Bronchial epithelial cell (primary cell): ENCODE results near the gene VTCN1. TPM values are rescaled to one million over a fixed set of nuclear protein-coding genes. Genes with fewer than 3 reads are reported as not detected.

ENCODE experiments used
- DNase-seq: peaks from one replicate; pipeline ENCODE4 v3.0.0-alpha.2; 2010; ENCODE audit warnings: low read depth
- FAIRE-seq: peaks from 2 replicates; lab custom pipeline; 2011; peaks lifted over from hg19 to GRCh38; lab: Jason Lieb, UNC
- H3K27me3 ChIP-seq: 2 replicates; pipeline ENCODE4 v1.5.1; 2011; ENCODE audit warnings: low read length; ENCODE audit not compliant: control insufficient read depth, insufficient read depth
- H3K36me3 ChIP-seq: 2 replicates; pipeline ENCODE4 v1.5.1; 2011; ENCODE audit warnings: low read length; ENCODE audit not compliant: control insufficient read depth, insufficient read depth
- H3K4me3 ChIP-seq: 2 replicates; pipeline ENCODE4 v1.5.1; 2011; ENCODE audit warnings: mild to moderate bottlenecking, low read depth, low read length, control low read depth
- total RNA-seq: library from RNA; depleted of rRNA; stranded (reverse); fragments of >200 nt; gene quantifications from 2 replicates; pipeline ENCODE4 v1.2.1, GENCODE V29; 2014
- TF ChIP-seq, protein P1 (sequence below): IDR thresholded peaks from 2 replicates; pipeline ENCODE4 v1.5.1; 2011; ENCODE audit warnings: mild to moderate bottlenecking, moderate library complexity, low read length, control low read depth, inconsistent platforms; ENCODE audit not compliant: insufficient read depth, severe bottlenecking

Gene VTCN1
- total RNA-seq, 1 donor from 2014 or later, result 0.26 TPM

DNA sequence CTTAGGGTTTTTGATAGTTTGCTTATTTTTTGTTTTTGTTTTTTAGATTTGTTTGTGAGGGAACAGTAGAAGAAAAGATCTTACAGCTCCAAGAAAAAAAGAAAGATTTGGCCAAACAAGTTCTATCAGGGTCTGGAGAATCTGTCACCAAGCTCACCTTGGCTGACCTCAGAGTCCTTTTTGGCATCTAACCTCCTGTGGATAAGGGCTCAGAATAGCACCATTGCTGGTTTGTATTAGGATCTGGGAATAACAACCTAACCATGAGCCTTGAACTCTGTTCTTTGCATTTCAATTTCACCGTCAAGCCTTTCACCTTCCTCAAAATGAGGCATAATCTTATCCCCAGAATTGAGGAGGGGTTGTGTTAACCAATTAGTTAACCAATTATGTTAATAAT lies 109.4 kb downstream of the VTCN1 start:
- no peak for FAIRE-seq
- H3K27me3 ChIP-seq, result no peaks in the 10 kb centered on the region
- no peak overlapping the region for H3K4me3 ChIP-seq
- H3K36me3 ChIP-seq, result peaks cover 4% of the 10 kb centered on the region
- no peak for DNase-seq
- TF ChIP-seq, protein P1, sequence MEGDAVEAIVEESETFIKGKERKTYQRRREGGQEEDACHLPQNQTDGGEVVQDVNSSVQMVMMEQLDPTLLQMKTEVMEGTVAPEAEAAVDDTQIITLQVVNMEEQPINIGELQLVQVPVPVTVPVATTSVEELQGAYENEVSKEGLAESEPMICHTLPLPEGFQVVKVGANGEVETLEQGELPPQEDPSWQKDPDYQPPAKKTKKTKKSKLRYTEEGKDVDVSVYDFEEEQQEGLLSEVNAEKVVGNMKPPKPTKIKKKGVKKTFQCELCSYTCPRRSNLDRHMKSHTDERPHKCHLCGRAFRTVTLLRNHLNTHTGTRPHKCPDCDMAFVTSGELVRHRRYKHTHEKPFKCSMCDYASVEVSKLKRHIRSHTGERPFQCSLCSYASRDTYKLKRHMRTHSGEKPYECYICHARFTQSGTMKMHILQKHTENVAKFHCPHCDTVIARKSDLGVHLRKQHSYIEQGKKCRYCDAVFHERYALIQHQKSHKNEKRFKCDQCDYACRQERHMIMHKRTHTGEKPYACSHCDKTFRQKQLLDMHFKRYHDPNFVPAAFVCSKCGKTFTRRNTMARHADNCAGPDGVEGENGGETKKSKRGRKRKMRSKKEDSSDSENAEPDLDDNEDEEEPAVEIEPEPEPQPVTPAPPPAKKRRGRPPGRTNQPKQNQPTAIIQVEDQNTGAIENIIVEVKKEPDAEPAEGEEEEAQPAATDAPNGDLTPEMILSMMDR, result no peak

DNA sequence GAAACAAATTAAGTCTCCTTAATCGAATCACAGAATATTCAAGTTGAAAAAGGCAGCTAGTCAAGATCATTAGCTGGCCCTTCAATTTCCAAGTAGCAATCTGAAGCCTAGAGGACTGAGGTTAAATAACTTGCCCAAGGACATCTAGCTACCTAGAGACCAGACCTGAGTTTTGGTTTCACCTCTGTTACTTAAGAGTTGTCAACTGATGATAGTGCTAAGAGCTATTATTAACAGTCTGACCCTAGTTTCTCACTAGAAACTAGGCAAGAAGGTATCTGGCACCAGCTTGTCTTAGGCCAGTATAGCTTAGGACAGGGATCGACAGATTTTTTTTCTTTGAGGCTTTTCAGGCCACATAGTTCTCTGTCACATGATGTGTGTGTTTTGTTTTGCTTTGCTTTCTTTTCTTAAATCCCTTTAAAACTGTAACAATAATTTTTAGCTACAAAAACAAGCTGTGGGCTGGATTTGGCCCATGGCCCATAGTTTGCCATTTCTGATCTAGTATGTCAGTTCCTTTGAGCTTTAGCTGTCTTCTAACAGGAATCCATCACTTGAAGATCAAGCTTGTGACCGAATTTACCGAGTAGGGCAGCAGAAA lies 112.3 kb downstream of the VTCN1 start:
- FAIRE-seq (no peak), DNase-seq (no peak)
- Histone ChIP-seq H3K4me3 (no peak overlapping the region), H3K36me3 (peaks cover 4% of the 10 kb centered on the region), H3K27me3 (no peaks in the 10 kb centered on the region)
- TF ChIP-seq, protein P1, result no peak

DNA sequence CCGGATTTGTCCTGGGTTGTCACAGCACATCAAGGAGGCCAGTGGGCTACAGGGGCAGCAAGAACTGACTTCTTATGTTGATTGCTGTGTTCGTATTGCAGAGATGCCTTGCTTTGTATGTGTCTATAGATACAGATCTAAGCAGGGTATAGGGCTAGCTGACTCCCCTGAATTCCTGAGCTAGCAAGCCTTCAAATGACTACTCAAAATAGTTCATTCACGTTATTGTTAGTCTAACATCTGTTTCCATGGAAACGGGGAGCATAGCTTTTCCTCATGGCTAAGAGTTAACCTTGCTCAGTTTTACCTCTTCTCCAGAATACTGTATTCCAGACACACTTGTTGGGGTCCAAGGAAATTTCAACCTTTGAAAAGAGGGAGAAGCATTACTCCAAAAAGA lies 113.3 kb downstream of the VTCN1 start:
- no peak for FAIRE-seq
- H3K36me3 ChIP-seq, result peaks cover 2% of the 10 kb centered on the region
- no peak overlapping the region for H3K4me3 ChIP-seq
- TF ChIP-seq, protein P1, result no peak
- no peaks in the 10 kb centered on the region for H3K27me3 ChIP-seq
- DNase-seq, result no peak

DNA sequence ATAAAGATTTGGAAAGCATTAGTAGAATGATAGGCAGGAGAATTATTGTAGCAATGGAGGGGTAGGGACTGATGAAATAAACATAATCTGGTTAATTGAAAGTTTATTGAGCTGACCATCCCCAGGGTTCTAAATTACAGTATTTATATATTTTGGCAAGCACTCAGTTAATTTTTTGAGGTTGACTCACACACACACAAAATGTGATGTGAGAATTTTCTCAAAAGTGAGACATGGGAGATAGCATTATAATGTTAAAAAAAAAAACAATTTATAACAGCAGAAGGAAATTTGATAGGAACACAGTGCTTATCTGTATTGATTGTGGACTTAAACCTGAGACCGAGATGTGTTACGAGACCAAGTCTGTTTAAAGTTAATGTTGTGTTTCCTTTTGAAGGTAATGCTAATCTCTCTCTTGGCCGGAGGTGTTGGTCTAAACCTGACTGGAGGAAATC lies 113.7 kb downstream of the VTCN1 start:
- TF ChIP-seq, protein P1, result no peak
- Histone ChIP-seq H3K36me3 (peaks cover 2% of the 10 kb centered on the region), H3K27me3 (no peaks in the 10 kb centered on the region), H3K4me3 (no peak overlapping the region)
- FAIRE-seq, result no peak
- DNase-seq, result no peak

DNA sequence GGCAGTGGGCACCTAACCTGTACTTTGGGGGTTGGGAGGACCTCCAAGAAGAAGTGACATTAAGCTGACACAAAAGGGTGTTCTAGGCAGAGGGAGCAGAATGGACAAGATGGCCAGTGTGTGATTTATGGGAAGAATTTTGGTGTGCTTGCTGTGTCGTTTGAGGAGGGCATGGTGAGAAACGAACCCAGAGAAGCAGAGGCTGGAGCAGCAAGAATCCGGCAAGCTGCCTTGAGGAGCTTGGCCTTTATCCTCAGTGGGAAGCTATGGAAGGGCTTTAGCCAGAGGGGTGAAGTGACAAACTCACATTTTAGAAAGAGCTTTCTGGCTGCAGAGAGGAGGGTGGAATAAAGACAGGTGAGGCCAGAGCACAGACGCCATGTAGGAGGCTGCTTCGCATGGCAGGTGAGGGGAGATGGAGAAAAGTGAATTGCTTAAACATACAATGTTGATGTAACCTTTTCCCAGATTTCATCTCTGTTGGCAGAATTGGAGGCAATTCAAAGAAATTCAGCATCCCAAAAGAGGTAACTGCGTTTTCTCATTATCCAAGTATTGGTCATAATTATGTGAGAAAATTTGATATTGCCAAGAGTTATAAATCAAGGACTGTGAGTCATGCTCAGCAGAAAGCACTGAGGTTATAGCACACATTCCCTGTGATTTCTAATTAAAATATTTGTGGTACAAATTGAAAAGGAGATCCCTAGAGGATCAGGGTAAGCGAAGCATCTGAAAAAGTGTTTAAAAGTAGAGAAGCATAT lies 115.7 kb downstream of the VTCN1 start:
- TF ChIP-seq, protein P1, result no peak
- Histone ChIP-seq H3K36me3 (peaks cover 5% of the 10 kb centered on the region), H3K4me3 (no peak overlapping the region), H3K27me3 (no peaks in the 10 kb centered on the region)
- FAIRE-seq (no peak), DNase-seq (no peak)
